Bronchial smooth muscle cell (primary cell): ENCODE results near the gene RIOK2. TPM values are rescaled to one million over a fixed set of nuclear protein-coding genes. Genes with fewer than 3 reads are reported as not detected.

Experiments
- total RNA-seq: library from RNA; depleted of rRNA; stranded (reverse); fragments of >200 nt; gene quantifications from 2 replicates; pipeline ENCODE4 v1.2.1, GENCODE V29; 2014

Gene RIOK2
- 12.8 and 29.5 TPM in 2 replicates for total RNA-seq

DNA sequence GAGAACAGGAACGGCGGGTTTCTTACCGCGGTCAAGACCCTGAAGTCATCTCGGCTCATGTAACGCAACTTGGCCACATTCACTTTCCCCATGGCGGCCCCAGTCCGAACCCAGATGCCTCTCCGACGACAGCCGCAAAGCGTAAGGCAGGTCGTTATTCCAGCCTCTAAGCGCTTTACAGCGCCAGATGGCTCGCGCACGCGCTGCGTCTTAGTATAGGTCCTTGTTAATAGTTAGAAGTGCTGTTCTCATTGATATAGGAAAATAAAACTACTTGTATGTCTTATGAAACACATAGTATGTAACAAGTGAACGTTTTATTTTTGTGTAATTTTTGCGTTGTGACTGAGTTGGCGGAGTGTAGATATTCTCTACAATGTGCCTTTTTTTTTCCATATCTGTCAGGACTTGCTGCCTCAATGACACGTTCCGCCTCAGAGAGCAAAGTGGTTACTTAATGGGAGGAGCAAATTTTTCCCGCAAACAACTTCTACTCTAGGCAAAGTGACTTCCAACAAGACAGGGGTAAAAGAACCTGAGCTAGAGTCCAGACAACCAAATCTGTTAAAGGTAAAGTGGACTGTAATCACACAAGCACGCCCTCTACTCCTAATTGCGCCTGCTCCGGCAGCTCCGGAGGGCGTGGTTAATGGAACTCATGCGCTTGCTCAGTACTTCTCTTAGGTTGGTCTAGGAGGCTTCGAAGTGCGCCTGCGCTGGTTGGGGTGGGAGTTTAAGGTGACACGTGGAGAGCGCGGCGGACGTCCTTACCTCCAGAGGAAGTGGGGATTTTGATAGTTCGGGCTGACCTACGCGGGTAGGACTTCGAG, at the start of gene RIOK2:
TSS of gene RIOK2 (minus strand) at position 148 of the 830 bp plus-strand sequence. CDS start at position 92, 56 bp downstream.

DNA sequence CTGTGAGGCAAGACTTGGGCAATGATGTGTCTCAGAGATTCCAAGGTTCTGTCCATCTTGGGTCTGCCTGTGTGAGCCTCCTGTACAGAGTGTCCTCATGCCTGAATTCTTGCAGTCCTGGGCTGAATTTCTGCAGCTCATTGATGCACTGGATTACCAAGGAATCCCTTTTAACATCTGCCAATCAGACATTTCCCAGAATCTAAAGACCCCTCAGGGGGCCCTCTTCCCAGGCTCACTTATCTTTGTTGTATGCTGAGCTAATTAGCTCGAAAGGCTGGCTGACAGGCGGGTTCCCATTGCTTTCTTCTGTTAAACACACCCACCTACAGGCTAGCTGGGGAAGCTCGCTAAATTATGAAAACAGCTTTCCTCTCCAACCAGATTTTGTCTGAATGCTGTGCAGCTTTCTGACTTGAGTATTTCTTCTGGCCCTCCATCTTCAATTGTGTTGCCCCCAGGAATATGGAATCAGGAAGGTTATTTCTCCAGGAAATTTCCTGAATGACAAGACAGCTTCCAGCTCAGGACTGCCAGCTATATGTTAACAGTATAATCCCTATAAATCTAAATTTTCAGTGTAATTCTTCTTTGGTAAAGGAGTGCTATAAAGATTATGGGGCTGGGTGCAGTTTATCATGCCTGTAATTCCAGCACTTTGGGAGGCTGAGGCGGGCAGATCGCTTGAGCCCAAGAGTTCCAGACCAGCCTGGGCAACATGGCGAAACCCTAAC, 40.4 kb downstream of the RIOK2 start, which contains the start of gene LIX1:
TSS of gene LIX1 (minus strand) at position 91 of the 734 bp plus-strand sequence. CDS start at position 56, 35 bp downstream.

Other genes with a start within 250 kb of the RIOK2 start
- gene LNPEP, start 247.2 kb downstream of the RIOK2 start, total RNA-seq: 12.7 and 18.1 TPM in 2 replicates
- gene LIX1, start 40.6 kb downstream of the RIOK2 start, total RNA-seq: not detected in 2 replicates